ENCODE data around the gene DNAJB4.

The DNAJB4 gene

DNA sequence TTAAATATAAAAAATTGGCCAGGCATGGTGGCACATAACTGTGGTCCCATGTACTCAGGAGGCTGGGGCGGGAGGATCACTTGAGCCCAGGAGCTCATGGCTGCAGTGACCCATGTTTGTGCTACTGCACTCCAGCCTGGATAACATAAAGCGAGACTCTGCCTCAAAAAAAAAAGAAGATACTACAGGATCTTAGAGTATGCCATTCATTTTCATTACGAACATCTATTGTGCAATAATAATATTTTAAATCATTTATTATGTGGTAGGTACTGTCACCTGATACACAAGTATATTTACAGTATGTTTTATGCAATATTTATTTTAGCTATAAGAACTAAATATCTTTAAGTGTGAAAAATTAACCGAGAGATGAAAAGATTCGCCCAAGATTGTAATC, 31.7 kb downstream of the DNAJB4 start:
- no peak for DNase-seq (ENCODE audit: low read depth in 2 of 2)

DNA sequence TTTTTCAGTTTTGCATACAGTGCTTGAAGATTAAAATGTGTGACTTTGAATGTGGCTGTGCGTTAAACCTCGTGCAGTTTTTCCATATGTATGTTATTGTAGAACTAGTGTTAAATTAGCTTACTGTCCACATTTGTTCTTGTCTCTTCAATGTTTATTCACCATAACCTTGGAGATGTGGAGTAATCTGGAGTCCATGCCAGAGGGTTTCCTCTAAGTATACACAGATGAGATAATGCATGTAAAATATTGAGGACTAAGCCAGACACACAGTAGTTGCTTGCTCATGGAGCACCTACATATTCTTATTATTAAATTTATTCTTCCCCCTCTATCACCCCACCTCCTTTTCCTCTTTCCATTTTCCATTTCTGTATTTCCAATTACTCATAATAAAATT, 33.3 kb downstream of the DNAJB4 start:
- DNase-seq (ENCODE audit: low read depth in 2 of 2): no peak

DNA sequence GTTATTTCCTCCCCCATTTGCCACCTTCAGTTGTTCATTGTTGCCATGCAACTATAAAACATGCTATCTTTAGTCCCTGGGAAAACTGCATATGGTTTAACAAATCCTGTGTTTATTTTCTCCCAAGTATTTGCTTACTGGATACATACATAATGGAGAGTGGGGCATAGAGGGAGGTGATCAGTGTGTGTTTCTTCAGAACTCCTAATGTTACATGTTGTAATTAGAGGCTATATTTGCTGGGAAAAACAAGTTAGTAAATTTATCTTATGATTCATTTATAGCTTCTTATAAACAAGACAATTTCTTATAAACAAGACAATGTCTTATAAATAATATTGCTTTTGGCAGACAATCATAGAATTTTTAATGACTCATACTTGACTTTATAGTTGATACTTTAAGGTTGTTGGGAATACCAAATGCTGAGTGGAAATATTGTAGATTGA, 33.8 kb downstream of the DNAJB4 start:
- DNase-seq (ENCODE audit: low read depth in 2 of 2): no peak

DNA sequence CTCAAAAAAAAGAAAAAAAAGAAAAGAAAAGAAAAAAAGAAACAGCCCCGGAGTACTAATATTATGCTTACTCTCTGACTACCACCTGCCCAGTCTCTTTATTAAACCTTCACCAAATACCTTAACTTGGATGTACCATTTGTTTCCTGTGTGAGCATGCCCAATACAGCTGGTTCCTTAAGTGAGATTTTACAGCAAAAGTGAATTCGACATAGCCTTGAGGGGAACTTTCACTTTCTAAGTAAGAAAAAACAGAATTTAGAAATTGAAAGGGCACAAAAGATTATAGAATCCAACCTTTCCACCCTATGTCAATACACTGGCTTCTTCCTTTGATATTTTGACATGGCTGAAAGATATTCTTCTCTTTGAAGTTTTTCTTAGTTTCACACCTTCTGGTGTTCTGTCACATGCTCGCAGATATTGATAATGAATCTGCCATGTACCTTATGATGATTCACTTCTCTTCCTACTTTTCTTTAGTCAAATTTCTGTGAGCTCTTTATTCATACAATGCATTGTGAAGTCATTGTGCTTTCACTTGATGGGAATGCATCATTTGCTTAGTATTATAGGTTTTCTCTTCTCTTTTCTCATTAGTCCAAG, 35.8 kb downstream of the DNAJB4 start:
- no peak for DNase-seq (ENCODE audit: low read depth in 2 of 2)

DNA sequence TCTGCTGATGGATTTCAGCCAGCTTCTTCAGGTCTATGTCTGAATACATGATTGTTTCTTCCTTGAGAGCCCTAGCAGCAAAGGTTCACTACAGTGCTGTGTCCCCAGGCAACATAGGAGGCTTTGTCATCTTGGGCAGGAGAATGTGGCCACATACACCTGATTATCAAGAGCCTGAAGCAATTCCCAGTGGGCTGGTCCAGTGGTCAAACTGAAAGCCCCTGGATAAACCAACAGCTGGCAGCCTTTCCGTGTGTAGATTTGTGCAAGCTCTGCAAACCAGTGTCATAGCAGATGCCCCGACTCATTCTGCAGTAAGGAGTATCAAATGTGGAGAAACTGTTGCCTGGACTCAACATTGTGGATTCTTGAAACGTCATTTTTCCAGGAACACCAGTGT, 38.7 kb downstream of the DNAJB4 start:
- no peak for DNase-seq (ENCODE audit: low read depth in 2 of 2)

DNA sequence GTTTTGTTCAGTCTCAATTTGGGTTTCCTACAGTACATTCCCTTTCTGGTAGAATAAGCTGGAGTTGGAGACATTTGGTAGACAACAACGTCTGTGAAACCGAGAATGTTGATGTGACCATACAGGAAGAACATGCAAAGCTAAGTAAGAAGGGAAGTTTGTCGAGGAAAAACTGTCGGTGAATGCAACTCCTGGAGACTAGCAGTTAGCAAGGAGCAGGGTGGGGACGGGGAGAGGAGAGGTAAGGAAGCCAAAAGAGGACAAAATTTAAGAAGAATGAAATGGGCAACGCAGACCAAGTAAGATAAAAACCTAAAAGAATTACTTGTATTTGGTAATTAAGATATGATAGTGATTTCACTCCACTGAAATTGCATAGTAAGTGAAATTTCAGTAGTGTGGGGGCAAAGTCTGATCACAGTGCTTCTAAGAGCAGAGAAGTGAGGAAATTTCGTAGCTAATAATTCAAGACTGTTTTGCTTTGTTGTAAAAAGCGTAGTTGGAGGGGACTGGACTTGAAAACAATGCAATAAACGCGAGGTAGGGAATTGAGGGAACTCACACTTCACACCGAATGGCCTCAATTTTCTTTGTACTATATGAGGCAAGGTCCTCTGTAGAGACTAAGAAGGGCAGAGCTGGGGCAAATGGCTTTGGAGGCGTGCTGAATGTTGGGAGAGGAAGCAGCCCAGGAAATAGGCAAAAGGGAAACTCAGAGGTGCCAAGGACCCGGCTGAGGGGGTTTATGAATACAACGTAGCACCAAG, 40.2 kb downstream of the DNAJB4 start:
- no peak for DNase-seq (ENCODE audit: low read depth in 2 of 2)

DNA sequence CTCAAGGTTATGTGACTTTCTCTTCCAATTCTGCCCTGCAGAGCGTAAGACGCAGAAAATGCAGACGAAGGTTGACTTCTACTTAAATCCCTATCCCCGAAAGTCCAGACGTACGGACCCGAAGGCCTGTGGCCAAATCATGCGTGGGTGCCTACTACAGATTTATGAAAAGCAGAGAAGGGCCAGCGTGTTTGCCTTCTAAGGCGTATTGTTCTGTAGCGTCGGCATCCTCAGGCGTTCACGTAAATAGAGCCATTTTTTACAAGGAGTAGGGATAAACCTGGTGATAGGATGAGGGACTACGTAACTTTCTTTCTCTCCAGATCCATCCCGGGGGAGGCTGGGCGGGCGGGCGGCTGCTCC, 40.8 kb downstream of the DNAJB4 start:
- no peak for DNase-seq (ENCODE audit: low read depth in 2 of 2)

DNA sequence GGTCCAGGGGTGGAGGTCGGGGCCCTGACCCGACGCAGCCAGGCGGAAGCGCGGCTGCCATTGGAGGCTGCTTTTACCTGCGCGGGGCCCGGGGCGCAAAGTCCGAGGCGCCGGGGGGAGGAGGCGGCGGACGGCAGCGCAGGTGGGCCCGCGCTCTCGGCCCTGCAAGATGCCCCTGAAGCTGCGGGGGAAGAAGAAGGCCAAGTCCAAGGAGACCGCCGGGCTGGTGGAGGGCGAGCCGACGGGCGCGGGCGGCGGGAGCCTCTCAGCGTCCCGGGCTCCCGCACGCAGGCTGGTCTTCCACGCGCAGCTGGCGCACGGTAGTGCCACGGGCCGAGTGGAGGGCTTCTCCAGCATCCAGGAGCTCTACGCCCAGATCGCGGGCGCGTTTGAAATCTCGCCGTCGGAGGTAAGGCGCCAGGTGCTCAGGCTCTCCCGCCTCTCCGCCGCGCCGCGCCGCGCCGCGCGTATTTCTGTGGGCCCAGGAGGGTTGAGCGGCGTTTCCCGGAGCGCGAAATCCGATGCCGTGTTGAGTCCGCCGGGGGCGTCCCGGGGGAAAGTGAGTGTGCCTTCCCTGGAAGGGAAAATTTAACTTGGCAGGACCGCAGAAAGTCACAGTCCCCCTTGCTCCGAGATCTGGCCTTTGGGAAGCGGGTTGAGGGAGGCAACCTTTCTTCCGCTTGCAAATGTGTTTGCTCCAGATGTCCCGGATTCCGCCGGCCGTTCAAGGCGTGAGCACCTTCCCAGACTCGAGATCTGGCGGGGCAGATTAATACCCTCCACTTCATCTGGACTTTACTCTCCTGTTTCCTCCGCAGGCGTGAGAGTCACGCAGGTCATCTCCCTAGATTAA, 41.4 kb downstream of the DNAJB4 start, which contains the start of gene GIPC2:
Gene GIPC2, plus strand, starts transcription at position 41 of the 853 bp plus-strand sequence. Its CDS starts 129 bp downstream, at position 170.
- no peak for DNase-seq (ENCODE audit: low read depth in 2 of 2)

DNA sequence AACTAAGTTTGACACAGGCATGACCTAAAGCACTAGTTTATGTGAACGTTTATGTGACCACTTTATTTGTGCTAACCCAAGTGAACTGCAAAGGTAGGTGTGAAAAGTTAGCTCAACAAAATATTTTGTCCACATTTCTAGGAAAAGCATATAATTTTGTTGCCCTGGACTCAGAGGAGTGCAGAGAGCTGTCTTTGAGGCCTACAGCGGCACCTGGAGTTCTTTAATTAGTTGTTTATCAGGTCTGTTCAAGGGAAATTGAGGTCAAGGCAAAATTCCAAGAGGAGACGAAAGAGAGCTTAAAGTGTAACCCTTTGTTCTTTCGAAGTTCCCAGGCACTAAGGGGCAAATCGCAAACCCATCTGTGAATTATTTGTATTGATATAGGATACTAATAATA, 42.4 kb downstream of the DNAJB4 start:
- no peak for DNase-seq (ENCODE audit: low read depth in 2 of 2)

DNA sequence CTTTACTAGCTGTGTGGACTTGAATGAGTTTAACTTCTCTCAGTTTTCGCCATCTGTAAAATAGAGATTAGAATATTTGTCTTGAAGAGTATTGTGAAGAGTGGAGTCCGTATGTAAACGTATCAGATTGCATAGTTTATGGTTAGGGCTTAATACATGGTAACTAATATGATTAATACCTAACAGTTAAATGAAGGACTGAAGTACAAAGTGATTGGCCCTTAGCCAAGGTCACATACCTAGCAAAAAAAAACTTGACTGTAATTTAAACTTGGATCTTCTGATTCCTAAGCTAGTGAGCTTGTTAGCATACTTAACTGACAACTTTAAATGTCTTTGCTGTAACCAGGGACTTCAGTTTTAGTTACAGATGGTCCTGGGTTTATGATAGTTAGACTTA, 42.9 kb downstream of the DNAJB4 start:
- no peak for DNase-seq (ENCODE audit: low read depth in 2 of 2)

DNA sequence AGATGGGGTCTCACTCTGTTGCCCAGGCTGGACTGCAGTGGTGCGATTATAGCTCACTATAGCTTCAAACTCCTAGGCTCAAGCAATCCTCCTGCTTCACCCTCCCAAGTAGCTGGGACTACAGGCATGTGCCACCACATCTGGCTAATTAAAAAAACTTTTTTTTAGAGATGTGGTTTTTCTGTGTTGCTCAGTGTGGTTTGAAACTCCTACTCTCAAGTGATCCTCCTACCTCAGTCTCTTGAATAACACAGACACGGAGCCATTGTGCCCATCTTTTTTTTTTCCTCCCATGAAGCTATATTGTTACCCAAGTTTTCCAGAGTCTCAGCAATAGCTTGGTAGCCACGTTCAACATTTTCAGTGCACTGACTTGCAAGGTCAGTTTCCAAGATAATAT, 43.7 kb downstream of the DNAJB4 start:
- no peak for DNase-seq (ENCODE audit: low read depth in 2 of 2)

DNA sequence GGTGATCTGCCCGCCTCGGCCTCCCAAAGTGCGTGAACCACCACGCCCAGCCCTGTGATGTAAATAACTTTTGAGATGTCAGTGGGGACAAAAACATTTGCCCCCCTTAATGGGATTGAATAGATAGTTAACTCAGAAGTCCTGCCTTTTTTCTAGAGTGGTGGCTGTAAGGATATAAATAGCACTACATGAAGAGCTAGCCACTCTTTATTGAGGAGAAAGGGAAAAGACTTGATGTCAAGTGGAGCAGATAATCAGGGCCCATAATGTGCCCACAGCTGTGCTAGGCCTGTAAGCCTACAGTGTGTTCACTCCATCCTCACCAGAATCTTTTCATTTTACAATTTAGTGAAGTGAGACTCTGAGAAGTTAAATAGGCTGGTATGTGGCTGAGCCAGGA, 44.7 kb downstream of the DNAJB4 start:
- no peak for DNase-seq (ENCODE audit: low read depth in 2 of 2)

DNA sequence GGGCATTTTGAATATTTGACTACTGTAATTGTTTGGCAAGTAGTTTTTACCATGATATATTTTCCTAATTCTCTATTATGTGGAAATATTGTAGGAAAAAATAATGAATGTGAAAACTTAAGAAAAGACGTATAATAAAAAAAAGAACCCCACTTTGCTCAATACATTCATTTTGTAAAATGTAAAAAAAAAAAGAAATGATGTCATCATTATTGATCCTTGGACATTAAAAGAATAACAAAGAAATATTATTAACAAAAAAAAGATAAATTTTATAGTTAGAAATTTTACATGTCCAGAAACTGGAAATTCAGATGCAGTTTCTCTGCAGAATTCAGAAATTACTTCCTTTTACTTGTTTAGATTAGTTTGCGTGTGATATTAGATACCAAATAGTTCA, 46.3 kb downstream of the DNAJB4 start:
- DNase-seq (ENCODE audit: low read depth in 2 of 2): no peak

DNA sequence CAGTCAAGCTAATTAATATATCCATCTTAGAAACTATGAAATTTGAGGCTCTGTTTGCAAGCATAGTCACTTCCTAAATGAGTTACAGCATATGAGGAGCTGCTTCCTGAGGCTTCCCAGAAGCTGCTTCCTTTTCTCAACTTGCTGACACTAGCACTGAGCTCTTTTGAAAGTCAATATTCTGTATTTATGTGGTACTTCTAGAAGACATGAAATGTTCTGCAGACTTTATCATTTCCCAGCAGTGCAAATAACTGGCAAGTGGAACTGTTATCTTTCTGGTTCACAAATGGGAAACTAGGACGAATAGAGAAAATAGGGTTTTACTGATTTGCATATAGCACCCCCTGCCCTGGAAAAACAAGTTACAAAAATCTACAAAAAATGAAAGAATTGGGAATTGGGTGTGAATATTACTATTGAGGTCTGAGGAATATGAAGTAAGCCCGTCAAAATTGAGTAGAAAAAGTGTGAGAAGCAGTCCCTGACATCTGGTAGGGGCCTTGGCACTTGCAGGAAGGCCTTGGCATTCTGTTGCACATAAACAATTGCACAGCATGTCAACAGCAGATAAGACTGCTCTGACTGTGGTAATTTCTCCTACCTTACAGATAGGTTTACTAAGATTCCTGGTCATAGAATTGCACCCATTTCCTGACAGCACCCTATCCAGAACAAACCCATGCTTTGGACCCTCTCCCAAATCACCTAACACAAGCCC, 48.1 kb downstream of the DNAJB4 start:
- DNase-seq (ENCODE audit: low read depth in 2 of 2): no peak

DNA sequence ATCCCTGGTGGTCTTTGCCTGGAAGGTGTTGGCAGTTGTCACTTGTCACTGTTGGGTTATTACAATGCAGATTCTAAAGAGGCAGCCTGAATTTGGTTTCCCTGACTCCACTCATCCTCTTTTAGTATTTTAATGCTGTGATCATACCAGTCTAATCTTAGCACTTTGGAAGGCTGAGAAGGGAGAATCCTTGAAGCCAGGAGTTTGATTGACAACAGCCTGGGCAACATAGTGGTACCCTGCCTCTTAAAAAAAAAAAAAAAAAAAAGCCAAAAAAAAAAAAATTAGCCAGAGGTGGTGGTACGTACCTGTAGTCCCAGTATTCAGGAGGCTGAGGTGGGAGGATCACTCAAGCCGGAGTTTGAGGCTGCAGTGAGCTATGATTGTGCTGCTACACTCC, 48.8 kb downstream of the DNAJB4 start:
- no peak for DNase-seq (ENCODE audit: low read depth in 2 of 2)

DNA sequence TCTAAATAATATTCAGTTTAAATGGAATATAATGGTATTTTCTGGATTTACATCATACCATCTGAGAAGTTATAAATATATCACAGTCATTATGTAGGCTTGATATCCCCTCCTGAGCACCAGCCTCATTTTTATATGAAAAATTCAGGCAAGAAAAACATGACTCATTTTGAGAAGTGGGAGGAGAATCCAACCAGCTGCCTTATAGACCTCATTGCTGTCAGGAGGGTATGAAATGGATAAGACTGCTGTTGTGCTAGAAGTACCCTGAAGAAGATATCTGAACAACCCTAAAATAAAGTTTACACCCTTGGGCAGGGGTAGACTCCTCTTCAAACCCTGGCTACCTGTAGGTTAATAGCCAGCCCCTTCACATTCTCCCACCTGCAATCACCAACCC, 49.8 kb downstream of the DNAJB4 start:
- no peak for DNase-seq (ENCODE audit: low read depth in 2 of 2)

DNA sequence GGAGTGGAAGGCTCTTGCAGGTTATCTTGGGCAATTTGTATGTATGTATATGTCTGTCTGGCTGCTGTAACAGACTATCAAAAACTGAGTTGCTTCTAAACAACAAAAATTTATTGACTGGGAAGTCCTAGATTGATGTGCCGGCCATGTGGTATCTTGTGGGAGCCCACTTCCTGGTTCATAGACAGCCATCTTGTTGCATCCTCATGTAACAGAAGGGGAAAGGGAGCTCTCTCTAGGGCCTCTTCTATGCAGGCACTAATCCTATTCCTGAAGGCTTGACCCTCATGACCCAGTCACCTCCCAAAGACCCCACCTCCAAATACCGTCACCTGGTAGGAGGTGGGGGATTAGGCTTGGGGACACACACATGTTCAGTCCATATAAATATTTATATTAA, 50.2 kb downstream of the DNAJB4 start:
- no peak for DNase-seq (ENCODE audit: low read depth in 2 of 2)

DNA sequence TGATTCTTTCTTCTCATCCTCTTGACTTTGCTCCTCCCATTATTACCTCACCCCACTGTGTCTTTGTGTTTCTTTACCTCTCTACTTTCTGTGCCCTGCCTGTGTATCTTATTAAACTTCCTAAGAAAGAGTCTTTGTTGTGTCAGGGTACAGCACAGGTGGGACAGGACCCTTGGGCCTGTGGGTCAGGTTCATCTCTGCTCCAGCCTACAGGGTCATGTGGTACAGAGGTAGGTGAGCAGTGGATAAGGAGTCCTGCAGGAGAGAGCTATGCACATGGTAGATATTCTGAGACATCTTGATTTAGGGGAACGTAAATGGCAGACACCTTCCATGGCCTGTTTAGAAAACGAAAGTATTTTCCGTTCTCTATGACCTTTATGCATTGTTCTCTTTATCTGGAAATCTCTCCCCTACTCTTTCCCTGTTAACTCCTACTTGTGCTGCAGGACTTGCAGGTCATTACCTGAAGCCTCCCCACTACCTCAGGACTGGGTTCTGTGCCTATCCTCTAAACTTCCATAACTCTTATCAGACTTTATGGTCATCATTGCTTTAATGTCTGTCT, 50.9 kb downstream of the DNAJB4 start:
- no peak for DNase-seq (ENCODE audit: low read depth in 2 of 2)

DNA sequence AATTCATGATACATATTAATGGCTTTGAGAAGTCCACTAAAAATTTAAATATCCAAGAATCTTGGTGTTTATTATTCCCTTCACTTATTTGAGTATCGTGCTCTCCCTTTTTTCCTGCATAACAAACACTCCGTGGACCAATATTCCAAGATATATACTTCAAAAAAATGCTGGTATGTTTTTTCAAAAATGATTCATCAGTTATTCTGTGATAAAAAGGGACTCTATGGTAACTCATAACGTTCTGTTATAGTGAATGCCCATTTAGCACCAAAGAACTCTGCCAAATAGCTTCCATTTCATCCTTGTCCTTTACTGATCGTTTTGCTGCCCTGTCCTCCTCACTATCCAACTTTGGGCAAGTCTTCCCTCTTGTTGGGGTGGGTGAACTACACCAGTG, 53.9 kb downstream of the DNAJB4 start:
- DNase-seq (ENCODE audit: low read depth in 2 of 2): no peak

DNA sequence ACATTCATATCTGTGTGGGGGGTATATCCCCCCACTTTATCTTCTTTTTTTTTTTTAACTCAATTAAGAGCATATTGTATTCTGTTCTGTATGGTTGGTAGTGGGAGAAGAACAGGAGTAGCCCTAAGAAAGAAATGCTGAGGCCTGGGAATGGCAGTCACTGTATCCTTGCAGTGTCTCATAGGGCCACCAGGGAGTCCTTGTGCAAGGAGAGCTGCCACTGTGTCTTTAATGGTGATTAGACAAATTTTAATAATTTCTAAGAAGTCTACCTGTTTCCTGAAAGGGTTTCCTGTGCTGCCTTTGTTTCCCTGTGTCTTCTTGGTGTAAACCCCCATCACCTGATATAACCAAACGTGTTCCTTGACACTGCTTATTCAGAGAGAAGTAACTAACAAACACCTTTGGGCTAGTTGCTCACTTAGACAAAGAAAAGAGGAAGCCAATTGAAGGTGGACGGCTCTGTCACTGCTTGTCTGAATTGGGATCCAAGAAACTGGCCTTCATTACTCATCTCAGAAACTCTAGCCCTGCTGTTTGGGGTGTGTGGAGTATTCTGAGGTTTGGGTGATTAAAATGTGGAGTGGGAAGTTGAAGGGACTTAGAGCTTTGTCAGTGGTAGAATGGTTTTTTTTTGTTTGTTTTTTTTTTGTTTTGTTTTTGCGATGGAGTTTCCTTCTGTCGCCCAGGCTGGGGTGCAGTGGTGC, 56.3 kb downstream of the DNAJB4 start:
- DNase-seq (ENCODE audit: low read depth in 2 of 2): no peak

All from stimulated activated CD8-positive, alpha-beta memory T cell treated with anti-CD3 and anti-CD28 coated beads, Interleukin-7, amount 100 ng/mL, for 1 hour (primary cell).